HG03175 (cell line): ENCODE results near the gene HS3ST3B1.

Experiments
- ATAC-seq: cut with Tn5 transposase; IDR thresholded peaks from one replicate; pipeline ENCODE4 v1.9.1; 2021; ENCODE audit warnings: mild to moderate bottlenecking, moderate library complexity; ENCODE audit not compliant: unreplicated experiment

The HS3ST3B1 gene

DNA sequence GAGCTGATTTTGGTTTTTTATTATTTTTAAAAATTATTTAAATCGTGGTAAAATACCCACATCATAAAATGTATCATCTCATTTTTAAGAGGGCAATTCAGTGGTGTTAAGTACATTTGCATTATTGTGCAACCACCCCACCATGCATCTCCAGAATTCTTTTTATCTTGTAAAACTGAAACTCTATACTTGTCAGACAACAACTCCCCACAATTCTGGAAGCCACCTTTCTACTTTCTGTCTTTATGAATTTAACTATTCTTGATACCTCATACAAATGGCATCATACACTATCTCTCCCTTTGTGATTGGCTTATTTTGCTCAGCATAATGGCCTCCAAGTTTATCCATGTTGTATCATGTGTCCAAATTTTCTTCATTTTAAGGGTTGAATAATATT, 97.9 kb downstream of the HS3ST3B1 start:
- ATAC-seq: no peak
